ENCODE measurements around the gene NHERF1. TPM values are rescaled to one million over a fixed set of nuclear protein-coding genes. Genes with fewer than 3 reads are reported as not detected.

Gene NHERF1
- total RNA-seq, 1 donor from 2014 or later, result 86.9 TPM

- Mint-ChIP-seq H3K9me3 (no peaks in the 10 kb centered on the region), H3K4me3 (no peak overlapping the region), H3K36me3 (no peaks in the 10 kb centered on the region), H3K27ac (no peak overlapping the region), H3K27me3 (peaks cover 20% of the 10 kb centered on the region), H3K4me1 (ENCODE audit: unreplicated experiment) (peaks cover 6% of the 10 kb centered on the region)
- TF ChIP-seq CTCF (conservative IDR thresholded peaks at IDR 0.05), result no peak
- no peak for DNase-seq (ENCODE audit: extremely low spot score, unreplicated experiment)
Observed at GRCh38 chr17:74733365-74734122, 14.9 kb upstream of the NHERF1 start.

- H3K27me3 Mint-ChIP-seq, result peaks cover 27% of the 10 kb centered on the region
- no peak overlapping the region for H3K4me3 Mint-ChIP-seq
- no peaks in the 10 kb centered on the region for H3K36me3 Mint-ChIP-seq
- no peak for DNase-seq (ENCODE audit: extremely low spot score, unreplicated experiment)
- no peak for TF ChIP-seq CTCF (conservative IDR thresholded peaks at IDR 0.05)
- peaks cover 6% of the 10 kb centered on the region for H3K4me1 Mint-ChIP-seq (ENCODE audit: unreplicated experiment)
- H3K9me3 Mint-ChIP-seq, result no peaks in the 10 kb centered on the region
- no peak overlapping the region for H3K27ac Mint-ChIP-seq
Observed at GRCh38 chr17:74734256-74734655, 14.2 kb upstream of the NHERF1 start.

GRCh38 chr17:74736513-74737298 is 11.7 kb upstream of the NHERF1 start, which contains the start of gene RAB37:
RAB37 (plus strand) TSS chr17:74737256; CDS start chr17:74737273, 17 bp downstream.
- Mint-ChIP-seq H3K27me3 (peaks cover 32% of the 10 kb centered on the region), H3K4me3 (peak within 1 kb of the TSS; percentile 82), H3K27ac (peak within 1 kb of the TSS; percentile 72), H3K36me3 (no peaks in the 10 kb centered on the region), H3K9me3 (no peaks in the 10 kb centered on the region), H3K4me1 (ENCODE audit: unreplicated experiment) (peaks cover 6% of the 10 kb centered on the region)
- DNase-seq (ENCODE audit: extremely low spot score, unreplicated experiment), result no peak
- TF ChIP-seq CTCF (conservative IDR thresholded peaks at IDR 0.05), result peak; percentile 49

GRCh38 chr17:74737299-74738050 is 11.0 kb upstream of the NHERF1 start:
- H3K27me3 Mint-ChIP-seq, result peaks cover 32% of the 10 kb centered on the region
- no peak for DNase-seq (ENCODE audit: extremely low spot score, unreplicated experiment)
- H3K9me3 Mint-ChIP-seq, result no peaks in the 10 kb centered on the region
- H3K4me1 Mint-ChIP-seq (ENCODE audit: unreplicated experiment), result peaks cover 6% of the 10 kb centered on the region
- TF ChIP-seq CTCF (conservative IDR thresholded peaks at IDR 0.05), result peak; percentile 58
- H3K27ac Mint-ChIP-seq, result no peak overlapping the region
- H3K36me3 Mint-ChIP-seq, result no peaks in the 10 kb centered on the region
- peak overlapping the region; percentile 76 for H3K4me3 Mint-ChIP-seq

Data from type B pancreatic cell (in vitro differentiated cells).